Activated CD4-positive, alpha-beta T cell treated with anti-CD3 and anti-CD28 coated beads for 24 hours (primary cell): Measurements from ENCODE around the gene SNX24.
"Not testable (repeated sequence)": the region's sequence is repeated elsewhere in the genome, so short reads cannot be mapped to it uniquely, and the experiment has no call there.

Experiments used
- DNase-seq, 2 donors: peaks; one replicate each; pipeline ENCODE4 v3.0.0-alpha.2; 2020; ENCODE audit warnings: low read depth in 2 of 2

SNX24 gene

DNA sequence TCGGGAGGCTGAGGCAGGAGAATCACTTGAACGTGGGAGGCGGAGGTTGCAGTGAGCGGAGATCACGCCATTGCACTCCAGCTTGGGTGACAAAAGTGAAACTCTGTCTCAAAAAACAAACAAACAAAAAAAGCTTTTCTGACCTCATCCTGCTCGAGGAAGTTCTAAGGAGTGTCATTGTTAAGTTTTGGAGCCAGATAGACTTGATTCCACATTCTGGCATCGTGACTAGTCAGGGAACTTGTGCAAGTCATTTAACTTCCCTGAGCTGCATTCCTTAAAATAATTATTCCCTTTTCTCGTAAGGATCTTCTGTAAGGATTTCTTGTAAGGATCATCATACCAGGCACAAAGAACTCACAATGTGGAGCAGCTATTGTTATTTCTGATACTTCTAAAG lies 26.2 kb downstream of the SNX24 start:
- DNase-seq, result no peak

- DNase-seq, result no peak
Measured at GRCh38 chr5:122874179-122874875, 28.9 kb downstream of the SNX24 start.

DNA sequence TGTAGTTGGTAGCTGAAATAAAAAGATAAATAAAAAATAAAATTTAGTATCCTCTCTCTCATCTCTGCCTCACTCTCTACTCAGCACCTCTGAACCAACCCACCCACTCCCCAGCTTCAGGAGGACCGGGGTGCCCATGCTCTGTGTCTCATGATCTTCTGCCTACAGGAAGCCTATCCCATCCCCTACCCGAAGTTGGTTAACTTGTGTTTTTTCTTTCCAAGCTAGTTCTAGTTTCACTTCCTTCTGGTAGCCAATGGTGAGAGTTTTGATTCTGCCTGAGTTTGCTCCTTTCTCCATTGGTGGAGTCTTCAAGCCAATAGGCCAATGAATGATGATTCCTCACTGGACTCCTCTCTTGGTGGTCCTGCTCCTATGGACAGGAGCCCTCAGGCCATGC lies 32.1 kb downstream of the SNX24 start:
- DNase-seq, result no peak

GRCh38 chr5:122879076-122879475 lies 33.7 kb downstream of the SNX24 start:
- DNase-seq, result no peak

DNA sequence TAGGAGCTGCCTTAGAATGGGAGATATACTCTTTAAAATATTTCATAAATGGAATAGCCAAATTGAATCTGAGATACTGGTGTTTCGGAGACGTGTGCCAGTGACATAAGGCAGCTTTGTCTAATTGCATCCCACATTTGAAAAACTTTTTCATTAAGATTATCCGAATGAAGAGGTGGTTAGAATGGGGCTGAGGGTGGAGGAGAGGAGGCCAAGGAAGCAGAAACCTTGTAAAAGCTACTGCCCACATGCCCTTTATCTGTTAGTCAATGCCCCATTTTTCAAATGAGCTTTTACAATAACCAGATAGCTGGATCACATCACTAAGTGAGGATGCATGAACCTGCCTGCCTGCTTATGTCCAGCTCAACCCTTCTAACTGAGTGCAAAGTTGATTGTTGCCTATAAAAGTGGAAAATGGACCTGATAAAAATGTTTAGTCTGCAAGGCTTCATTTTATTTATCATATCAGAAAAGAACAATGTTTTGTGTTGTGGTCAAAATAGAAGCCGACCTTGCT lies 34.8 kb downstream of the SNX24 start:
- no peak for DNase-seq

GRCh38 chr5:122880749-122881148 lies 35.3 kb downstream of the SNX24 start:
- DNase-seq, result no peak

- DNase-seq, result no peak
Measured at GRCh38 chr5:122882831-122883230, 37.4 kb downstream of the SNX24 start.

GRCh38 chr5:122885045-122885517 lies 39.7 kb downstream of the SNX24 start:
- DNase-seq, result no peak

DNA sequence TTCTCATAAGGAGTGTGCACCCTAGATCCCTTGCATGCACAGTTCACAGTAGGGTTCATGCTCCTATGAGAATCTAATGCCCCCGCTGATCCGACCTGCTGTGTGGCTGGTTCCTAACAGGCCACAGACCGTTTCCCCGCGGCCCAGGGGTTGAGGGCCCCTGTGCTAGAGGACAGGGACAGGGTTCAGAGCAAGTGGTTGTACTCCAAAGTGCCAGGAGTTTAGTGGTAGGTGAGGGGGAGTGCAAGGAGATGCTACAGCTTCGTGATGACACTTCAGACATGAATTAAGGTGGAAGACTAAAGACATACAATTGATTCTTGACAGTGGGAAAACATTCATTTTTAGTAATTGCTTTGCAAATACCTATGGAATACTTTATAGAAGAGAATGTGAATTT lies 40.5 kb downstream of the SNX24 start:
- no peak for DNase-seq

DNA sequence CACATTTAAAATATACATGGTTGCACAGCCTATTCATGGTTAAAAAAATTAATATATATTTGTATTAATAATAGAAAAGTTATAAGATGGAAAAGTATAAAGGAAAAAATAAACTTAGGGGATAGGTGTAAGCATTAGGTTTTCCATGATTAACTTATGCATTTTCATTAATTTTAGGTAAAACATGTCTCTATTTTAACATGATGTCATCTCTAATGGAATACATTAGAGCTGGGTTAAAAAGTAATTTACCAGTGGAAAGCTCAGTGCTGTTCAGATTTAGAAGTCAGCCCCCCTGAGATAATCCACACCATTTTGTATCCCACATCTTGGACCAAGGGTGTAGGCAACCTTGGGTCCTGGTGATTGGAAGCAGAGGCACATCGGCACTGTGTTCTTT lies 49.7 kb downstream of the SNX24 start:
- DNase-seq, result no peak

DNA sequence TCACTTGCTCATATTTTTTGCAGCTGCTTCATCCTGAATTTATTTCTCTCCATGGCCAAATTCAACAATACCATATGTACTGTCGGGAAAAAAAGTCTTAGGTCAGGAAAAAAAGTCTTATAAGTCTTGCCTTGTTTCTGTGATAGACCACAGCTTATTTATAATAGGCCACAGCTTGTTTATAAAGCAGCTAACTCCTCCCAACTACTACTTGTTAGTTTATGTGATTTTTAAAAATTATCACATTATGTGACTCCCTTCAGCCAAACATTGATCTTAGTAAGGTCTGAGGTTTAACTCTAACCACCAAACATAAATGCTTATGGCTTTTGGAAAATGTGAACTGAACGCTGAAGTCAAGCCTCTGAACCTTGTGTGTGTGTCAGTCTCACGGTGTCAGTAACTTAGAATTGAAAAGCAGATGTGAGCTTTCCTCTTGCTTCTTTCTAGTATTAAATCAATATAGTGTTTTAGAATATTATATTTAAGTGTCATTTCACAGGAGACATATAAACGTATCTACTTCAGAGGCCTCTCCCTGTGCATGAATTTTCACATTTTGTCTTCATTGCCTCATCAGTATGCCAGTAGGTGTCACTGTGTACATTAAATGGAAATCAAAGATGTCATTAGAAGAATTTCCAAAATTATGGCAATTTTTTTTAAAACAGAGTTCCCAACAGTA lies 51.3 kb downstream of the SNX24 start:
- DNase-seq, result no peak

- DNase-seq, result no peak
Measured at GRCh38 chr5:122897283-122897602, 51.8 kb downstream of the SNX24 start.

- DNase-seq, result no peak
Measured at GRCh38 chr5:122901346-122901745, 55.9 kb downstream of the SNX24 start.

DNA sequence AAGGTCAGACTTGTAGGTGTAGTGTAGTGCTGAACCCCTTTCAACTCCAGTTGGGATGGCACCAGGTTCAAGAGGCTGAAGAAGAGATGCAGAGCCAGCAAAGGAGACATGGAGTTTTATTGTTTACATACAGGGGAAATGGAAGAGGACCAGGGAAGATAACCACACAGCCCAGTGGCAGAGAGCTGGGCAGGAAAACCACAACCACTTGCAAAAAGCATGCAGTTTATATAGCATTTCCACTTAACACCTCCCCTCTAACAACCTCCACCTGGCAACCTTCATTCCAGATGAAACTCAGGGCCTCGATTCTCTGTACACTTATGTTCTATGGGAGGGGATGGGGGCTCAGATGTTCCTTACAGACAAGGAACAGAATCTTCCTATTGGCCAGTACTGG lies 56.9 kb downstream of the SNX24 start:
- no peak for DNase-seq

DNA sequence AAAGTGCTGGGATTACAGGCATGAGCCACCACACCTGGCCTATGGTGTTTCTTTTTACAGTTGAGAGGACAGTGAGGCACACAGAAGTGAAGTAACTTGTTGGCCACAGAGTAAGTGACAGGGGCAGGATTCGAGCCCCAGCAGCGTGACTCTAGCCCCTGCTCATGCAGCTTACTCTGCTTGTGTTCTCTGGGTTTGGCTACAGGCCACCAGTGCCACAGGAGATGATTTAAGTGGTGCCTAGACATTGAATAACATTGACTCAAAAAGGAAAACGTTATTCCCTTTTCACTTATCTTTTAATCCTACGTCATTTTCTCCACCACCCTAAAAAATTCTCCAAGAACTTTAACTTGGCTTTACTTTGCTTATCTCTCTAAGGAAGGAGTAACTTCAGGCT lies 61.4 kb downstream of the SNX24 start:
- no peak for DNase-seq

DNA sequence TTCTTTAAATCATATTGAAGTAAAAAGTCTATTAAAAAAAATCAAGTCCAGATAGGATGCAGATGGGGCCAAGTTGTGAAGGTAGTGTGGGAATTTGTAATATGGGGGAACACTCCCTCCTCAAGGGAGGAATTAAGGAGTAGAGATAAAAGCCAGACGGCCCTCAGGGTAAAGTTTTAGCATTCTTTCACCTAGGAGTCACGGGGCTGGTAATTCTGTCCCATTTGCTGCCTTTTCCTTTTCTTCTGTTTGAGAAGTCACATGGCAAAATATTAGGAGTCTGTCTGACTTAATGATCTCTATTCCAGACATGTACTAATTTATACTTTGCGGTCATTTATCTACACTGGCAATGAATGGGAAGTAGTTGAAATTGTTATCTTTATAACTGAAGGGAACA lies 61.9 kb downstream of the SNX24 start:
- DNase-seq, result no peak

- DNase-seq, result no peak
Measured at GRCh38 chr5:122908108-122908507, 62.7 kb downstream of the SNX24 start.

GRCh38 chr5:122908662-122909061 lies 63.2 kb downstream of the SNX24 start:
- no peak for DNase-seq

DNA sequence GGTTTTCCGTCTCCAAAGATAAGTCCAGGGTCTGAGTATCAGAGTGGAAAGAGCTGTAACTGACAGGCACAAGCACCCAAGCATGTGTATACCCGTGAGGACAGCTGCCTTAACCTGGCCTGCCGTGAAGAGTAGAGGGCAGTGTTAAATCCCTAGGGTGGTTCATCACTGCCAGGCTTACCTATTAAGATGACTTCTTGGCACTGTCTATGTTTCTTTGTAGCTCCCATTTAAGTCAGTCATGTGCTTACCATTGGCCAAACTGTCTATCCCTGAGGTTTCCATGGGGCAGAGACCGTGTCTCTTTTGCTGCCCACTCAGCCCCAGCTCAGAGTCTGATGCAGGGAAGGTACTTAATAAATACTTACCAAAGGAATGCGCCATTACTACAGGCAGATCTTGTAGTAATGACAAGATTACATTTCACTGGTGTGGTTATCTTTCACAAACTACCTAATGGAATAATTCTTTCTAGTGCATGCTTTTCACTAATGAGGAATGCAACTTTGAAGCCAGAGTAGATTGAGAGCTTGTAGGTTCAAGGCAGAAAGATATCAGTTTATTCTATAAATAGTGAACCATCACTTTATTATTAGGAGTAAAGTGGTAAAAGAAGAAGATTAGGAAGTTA lies 64.2 kb downstream of the SNX24 start:
- no peak for DNase-seq

DNA sequence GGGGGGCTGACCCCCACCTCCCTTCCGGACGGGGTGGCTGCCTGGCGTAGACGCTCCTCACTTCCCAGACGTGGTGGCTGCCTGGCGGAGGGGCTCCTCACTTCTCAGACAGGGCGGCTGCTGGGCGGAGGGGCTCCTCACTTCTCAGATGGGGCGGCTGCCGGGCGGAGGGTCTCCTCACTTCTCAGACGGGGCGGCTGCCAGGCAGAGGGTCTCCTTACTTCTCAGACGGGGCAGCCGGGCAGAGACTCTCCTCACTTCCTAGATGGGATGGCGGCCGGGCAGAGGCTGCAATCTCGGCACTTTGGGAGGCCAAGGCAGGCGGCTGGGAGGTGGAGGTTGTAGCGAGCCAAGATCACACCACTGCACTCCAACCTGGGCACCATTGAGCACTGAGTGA lies 68.0 kb downstream of the SNX24 start:
- DNase-seq, result not testable (repeated sequence)

DNA sequence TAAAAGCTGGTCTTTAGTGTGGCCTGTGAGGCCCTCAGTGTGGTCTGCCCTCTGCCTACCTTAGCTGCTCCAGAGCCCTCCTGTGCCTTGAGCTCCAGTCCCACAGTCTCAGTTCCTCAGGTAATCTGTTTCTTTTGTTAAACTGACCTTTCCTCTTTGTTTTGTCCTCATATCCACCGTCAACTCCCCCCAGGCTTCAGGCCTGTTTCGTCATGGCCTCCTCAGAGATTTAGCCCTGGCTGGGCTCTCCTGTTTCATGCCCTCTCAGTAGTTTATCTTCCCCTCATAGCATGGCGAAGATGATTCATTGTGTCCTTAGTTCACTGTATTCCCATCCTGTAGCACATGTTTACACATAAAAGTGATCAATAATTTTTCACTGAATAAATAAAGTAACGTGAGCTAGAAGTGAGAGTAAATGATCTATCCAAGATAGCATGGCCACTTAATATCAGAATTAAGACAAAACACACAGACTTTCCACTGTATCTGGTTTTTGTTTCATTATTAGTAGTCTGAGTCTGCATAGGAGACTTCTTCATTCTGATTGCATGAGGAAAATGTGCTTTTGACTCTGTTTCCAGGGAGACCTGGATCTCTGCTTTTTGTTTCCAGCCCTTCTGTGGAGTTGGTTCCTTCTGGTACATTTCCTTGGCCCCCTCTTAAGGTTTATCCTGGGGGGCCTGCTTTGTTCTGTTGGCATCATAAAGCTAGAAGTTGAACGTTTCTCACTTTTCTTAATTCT lies 70.5 kb downstream of the SNX24 start:
- no peak for DNase-seq

GRCh38 chr5:122916490-122916889 lies 71.1 kb downstream of the SNX24 start:
- DNase-seq, result no peak
